Measurements from ENCODE around the gene RXRB.

RXRB gene

DNA sequence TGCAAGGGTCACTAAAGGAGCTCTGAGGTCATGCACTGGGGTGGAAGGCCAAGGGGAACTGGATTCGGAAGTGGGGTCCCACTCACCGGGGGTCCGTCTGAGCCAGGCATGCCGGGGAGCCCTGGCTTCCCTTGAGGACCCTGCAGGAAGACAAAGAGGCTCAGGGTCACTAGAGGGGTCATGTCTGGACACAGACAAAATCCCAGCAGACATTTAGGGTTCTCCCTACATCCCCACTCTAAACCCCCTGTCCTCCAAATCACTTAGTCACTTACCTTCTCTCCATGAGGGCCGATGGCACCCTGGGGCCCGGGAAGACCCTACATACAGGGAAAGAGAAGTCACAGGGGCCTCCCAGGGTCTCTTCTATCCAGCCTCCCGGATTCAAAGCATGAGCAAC is 23.6 kb downstream of the RXRB start:
- no peak for DNase-seq (ENCODE audit: low read depth, low spot score)

- no peak for DNase-seq (ENCODE audit: low read depth, low spot score)
These were observed 24.9 kb downstream of the RXRB start for GRCh38 chr6:33175436-33176069.

- no peak for DNase-seq (ENCODE audit: low read depth, low spot score)
These were observed 25.7 kb downstream of the RXRB start for GRCh38 chr6:33174784-33175183.

DNA sequence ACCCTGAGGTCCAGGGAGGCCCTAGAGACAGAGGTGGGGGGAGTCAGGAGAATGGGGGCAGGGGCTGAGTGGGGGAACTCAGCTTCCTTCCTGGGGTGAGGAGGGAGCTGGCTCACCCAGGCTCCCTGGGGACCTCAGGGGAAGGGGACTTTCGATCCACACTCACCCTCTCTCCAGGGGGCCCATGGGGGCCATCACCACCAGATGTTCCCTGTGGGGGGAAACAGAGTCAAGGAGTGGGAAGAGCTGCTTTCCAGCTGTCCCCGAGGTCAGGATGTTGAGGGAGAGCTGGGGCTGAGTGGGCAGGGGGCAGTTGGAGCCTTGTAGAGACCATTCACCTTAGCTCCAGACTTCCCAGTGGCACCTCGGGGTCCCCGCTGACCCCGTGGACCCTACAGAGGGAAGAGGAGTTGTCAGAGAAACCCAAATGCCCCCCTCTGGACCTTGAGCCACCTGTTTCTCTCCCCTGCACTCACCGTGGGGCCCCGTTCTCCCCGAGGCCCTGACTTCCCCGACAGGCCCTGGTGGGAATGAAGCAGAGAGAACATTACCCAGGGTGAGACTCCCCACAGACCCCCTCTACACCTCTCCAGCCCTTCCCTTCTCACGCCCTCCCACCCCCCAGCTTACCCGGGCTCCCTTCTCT is 26.8 kb downstream of the RXRB start:
- DNase-seq (ENCODE audit: low read depth, low spot score) = no peak

GRCh38 chr6:33172688-33173534 is 27.6 kb downstream of the RXRB start:
- DNase-seq (ENCODE audit: low read depth, low spot score) = no peak

DNA sequence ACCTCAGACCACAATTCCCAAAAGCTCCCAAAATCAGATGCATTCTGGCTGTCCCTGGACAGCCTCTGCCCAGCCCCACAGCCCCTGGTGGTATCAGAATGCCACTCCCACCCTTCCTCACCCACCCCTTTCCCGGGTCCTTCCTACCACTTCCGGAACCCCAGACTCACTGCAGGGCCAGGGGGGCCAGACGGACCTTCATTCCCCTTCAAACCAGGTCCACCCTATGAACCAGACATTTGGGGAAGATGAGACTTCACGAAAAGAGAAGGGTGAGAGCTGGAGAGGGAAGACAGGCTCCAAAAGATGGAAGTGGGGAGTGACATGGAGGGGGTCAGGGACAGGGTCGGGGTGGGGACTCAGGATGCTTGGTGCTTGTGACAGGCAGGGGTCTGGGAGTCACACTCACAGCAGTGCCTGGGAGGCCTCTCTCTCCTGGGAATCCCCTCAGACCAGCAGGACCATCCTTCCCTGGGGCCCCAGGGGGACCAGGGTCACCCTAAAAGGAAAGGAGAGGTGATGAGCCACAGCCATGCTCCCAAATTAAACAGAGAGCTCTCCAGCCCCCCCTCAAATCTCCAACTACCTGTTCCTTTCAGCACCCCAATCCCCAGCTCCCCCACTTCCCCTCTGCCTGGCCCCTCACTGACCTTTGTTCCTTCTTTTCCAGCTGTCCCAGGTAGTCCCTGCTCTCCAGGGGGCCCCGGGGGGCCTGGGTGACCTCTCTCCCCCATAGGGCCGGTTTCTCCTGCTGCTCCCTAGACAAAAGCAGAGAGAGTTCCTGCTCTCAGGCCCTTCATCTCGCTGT is 28.4 kb downstream of the RXRB start:
- no peak for DNase-seq (ENCODE audit: low read depth, low spot score)

- no peak for DNase-seq (ENCODE audit: low read depth, low spot score)
These were observed 29.2 kb downstream of the RXRB start for GRCh38 chr6:33171016-33171879.

- DNase-seq (ENCODE audit: low read depth, low spot score) = no peak
These were observed 30.1 kb downstream of the RXRB start for GRCh38 chr6:33170176-33171015.

GRCh38 chr6:33169291-33170175 is 30.9 kb downstream of the RXRB start:
- DNase-seq (ENCODE audit: low read depth, low spot score) = no peak

DNA sequence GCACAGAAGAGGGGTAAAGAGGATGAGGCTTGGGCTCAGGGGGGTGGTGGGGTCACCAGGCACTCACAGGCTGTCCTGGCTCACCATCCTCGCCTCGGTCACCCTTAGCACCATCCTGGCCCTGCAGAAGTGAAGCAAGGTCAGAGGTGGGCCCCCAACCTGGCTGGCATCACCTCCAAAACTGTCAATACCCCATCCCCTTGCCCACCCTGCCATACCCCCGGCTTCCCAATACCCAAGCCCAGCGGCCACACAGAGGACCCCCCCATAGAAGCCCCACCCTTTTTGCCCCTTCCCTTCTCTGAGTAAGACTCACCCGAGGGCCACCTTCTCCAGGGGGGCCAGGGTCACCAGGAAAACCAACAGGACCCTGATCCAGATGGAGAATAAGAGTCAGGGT is 31.8 kb downstream of the RXRB start:
- no peak for DNase-seq (ENCODE audit: low read depth, low spot score)

GRCh38 chr6:33168284-33168601 is 32.2 kb downstream of the RXRB start:
- no peak for DNase-seq (ENCODE audit: low read depth, low spot score)

DNA sequence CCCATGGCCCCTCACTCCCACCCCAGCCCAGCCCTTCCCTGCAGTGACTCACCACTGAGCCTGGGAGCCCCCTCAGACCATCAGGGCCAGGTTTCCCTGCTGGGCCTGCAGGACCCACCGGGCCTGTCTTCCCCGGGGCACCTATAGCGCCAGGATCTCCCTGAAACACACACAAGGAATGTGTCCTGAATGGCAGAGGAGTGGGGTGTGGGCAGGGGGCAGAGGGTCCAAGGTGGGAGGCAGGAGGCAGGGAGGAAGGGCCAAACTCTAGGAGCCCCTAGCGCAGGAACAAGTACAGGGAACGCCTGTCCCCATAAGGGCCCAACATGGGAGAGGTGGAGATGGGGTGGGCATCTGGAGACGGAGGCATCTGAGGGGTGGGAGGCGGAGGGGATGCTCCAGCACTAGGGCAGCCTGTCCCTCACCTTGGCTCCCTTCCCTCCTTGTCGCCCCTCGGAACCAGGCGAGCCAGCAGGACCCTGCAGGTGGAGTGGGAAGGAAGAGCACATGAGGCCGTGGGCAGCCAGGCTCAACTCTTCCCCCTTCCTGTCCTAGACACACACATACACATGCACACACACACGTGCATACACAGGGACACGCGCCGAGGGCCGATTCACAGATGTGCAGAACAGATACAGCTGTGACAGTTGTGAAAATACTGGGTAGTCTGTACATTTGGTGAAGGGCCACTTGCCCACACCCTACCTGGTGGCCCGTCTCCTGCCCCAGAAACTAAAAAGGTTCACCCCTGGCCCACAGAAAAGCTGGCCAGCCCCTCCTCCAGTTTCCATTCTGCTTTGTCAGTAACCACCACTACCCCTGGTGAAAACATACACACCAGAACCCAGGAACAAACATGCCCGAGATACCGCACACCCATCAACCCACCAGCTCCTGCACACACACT is 32.8 kb downstream of the RXRB start:
- DNase-seq (ENCODE audit: low read depth, low spot score) = no peak

DNA sequence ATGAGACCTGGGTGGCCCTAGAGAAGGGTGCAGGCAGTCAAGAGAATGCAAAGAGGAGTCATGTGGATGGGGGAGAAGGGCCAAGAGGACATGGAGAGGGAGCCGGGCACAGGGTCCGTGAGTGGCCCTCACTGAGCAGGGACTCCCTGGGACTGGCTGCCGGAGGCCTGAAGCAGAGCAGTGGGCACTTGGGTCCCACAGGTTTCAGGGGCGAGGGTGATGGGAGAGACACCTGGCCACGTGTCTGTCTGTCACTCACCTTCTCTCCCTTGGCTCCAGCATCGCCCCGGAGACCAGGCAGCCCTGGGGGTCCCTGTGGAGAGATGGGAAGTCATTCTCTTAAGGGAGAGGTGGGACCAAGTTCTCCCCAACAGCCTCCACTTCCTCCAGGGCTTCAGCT is 33.7 kb downstream of the RXRB start:
- no peak for DNase-seq (ENCODE audit: low read depth, low spot score)

DNA sequence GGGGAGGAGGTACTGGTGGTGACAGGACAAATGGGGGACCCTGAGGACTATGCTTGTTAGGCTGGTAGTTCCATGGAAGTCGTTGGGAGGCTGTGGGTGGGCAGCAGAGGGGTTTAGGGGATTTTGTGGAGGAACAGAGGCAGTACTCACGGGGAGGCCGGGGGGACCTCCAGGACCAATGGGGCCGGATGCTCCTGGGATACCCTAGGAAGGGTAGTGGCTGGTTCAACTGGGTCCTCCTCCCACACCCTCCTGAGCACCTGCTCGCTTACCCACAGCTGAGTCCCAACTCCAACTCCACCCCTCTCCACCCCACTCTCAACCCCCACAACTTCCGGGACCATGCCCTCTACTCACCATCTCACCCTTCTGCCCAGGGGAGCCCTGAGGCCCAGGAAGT is 34.1 kb downstream of the RXRB start:
- DNase-seq (ENCODE audit: low read depth, low spot score) = no peak

GRCh38 chr6:33165581-33166258 is 34.7 kb downstream of the RXRB start:
- DNase-seq (ENCODE audit: low read depth, low spot score) = no peak

GRCh38 chr6:33164665-33165373 is 35.6 kb downstream of the RXRB start:
- no peak for DNase-seq (ENCODE audit: low read depth, low spot score)

GRCh38 chr6:33164176-33164575 is 36.3 kb downstream of the RXRB start:
- no peak for DNase-seq (ENCODE audit: low read depth, low spot score)

All from activated CD4-positive, CD25-positive, alpha-beta regulatory T cell treated with anti-CD3 and anti-CD28 coated beads, Interleukin-2, amount 50 U/mL, for 16 hours (primary cell).